ENCODE results near the gene SIK3.

- TF ChIP-seq POLR2A (IDR thresholded peaks at IDR 0.05; ENCODE audit: extremely low read depth, insufficient read length) (no peak), CTCF (IDR thresholded peaks at IDR 0.05; ENCODE audit: low read depth, low read length) (no peak), MAX (IDR thresholded peaks at IDR 0.05; ENCODE audit: low read depth, low read length) (no peak)
These were observed 128.5 kb downstream of the SIK3 start for GRCh38 chr11:116969694-116970093.
